ENCODE results near the gene IDH3G.
"Not testable (repeated sequence)": the region's sequence is repeated elsewhere in the genome, so short reads cannot be mapped to it uniquely, and the experiment has no call there.

IDH3G gene

DNA sequence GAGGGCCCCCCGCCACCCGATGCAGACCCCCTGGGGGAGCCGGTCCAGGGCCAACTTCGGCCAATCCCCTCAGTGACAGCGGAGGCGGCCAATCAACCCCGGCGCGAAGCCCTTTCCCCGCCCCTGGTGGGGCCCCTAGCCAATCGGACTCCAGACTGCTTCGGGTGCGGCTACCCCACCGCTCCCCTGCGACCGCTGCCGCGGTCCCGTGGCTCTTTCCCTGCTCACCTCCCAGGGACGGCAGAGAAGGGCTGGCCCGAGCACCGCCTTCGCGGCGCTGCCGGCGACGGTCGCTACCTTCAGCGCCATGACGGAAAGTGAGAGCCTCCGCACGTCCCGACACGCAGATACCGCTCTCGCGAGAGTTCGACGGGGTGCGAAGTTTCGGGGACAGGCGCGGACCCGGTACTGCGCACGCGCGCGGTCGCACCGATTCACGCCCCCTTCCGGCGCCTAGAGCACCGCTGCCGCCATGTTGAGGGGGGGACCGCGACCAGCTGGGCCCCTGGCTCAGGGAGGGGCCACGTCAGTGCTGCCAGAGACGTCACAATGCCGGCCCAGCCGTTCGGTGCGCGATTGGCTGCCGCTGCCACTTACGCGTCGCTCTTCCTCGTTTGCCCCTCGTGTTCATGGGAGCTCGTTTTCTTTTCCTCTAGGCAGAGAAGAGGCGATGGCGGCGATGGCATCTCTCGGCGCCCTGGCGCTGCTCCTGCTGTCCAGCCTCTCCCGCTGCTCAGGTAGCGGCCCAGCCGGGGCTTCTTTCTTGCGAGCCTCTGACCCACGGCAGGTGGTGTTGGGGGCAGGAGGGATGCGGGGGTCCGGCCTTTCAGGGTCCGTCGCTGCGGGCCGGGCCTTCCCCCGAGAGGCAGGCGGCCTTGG is at the start of gene IDH3G, which contains the start of gene SSR4:
Gene IDH3G, minus strand, starts transcription at position 358 of the 879 bp plus-strand sequence. Its CDS starts 49 bp downstream, at position 309.
Gene SSR4, plus strand, starts transcription at position 651 of the 879 bp plus-strand sequence. Its CDS starts 20 bp downstream, at position 671.
- peak; percentile 84 for FAIRE-seq
- DNase-seq (ENCODE audit: low spot score), result peak; percentile 98

DNA sequence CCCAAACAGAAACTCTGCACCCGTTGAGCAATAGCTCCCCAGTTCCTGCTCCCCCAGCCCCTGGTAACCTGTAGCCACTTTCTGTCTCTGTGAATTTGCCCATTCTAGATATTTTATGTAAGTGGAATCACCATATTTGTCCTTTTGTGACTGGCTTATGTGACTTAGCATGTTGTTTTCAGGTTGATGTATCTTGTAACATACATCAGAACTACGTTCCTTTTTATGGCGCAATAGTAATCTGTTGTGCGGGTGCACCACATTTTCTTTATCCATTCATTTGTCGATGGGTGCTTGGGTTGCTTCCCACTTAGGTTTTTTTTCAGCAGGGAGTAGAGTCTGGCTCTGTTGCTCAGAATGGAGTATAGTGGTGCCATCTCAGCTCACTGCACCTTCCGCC is 42.7 kb upstream of the IDH3G start:
- DNase-seq (ENCODE audit: low spot score) (no peak), FAIRE-seq (no peak)

DNA sequence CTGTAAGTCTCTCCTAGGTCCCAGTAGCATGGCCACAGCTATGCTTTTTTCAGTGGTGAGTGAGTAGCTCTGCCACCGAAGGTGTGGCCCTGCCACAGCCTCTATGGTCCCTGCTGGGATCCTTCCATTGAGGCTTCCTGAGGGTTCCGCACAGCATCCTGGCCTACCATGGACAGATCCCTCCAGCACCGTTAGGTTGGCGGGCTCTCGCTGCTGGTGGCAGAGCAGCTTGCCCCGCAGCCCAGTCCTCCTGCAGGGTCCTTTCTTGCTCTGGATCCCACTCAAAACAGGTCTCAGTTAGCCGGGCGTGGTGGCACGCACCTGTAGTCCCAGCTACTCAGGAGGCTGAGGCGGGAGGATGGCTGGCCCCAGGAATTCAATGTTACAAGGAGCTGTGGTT is 38.6 kb upstream of the IDH3G start:
- DNase-seq (ENCODE audit: low spot score) (no peak), FAIRE-seq (no peak)

DNA sequence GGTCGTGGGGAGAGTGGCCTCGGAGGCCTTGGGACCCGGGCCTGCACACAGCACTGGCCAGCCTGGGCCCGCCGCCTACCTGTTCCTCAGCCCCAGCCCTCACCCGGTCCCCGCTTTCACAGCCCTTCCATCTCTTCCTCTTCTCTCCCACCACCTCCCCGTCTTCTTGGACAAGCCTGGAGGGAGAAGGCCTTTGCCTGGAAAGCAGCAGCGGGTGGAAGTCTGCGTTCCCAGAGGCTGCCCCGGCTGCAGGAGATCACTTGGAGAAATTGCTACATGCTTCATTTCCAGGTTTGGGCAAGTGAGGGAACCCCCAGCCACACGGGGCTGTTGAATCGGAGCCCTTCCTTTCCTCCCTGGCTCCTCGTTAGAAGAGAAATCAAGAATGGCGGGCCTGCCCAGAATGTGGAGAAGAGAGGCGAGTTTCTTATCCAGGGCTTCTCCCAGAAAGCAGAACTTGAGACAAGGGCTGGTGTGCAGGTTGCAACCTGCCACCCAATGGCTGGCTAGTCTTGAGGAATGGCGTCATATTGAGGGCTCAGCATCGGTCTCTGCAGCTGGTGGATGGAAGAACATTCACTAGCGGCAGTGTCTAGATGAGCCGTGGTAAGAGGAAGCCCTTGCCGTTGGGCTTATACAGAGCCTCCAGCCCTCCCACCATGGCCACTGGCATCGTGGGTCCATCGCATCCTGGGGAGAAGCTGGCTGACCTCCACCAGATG is 37.4 kb upstream of the IDH3G start:
- DNase-seq (ENCODE audit: low spot score), result no peak
- no peak for FAIRE-seq

DNA sequence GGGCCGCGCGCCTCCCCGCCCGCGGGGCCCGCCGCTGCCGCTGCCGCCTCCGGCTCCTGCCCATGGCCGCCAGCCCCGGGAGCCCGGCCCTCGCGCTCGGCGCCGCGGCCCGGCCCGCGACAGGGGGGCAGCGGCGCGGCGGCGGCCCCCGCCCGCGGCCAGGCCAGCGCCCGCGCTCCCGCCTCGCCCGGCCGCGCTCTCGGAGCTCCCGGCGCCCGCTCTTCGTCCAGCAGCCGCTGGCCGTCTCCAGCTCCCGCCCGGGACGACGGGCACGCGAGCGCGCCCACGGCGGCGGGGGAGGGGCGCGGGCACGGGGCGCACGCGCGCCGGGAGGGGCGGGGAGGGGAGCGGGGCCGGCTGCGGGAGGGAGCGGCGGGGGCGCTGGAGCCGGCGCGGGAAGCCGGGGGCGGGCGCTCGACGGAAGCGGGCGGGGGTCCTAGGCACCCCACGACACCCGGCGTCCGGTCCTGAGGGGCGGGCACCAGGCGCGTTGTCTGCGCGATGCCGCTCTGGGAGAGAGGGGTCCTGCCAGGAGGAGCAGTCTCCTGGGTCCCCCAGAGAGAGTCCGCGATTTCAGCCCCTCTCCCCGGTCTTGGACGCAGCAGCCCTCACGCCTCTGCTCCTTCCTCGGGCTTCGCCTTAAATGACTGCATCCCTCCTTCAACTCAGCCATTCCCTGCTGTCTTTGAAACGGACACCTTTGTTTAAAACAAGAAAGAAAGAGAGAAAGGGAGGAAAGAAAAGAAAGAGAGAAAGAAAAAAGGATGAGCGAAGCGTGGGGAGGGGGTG is 36.7 kb upstream of the IDH3G start:
- no peak for FAIRE-seq
- DNase-seq (ENCODE audit: low spot score), result peak; percentile 38

DNA sequence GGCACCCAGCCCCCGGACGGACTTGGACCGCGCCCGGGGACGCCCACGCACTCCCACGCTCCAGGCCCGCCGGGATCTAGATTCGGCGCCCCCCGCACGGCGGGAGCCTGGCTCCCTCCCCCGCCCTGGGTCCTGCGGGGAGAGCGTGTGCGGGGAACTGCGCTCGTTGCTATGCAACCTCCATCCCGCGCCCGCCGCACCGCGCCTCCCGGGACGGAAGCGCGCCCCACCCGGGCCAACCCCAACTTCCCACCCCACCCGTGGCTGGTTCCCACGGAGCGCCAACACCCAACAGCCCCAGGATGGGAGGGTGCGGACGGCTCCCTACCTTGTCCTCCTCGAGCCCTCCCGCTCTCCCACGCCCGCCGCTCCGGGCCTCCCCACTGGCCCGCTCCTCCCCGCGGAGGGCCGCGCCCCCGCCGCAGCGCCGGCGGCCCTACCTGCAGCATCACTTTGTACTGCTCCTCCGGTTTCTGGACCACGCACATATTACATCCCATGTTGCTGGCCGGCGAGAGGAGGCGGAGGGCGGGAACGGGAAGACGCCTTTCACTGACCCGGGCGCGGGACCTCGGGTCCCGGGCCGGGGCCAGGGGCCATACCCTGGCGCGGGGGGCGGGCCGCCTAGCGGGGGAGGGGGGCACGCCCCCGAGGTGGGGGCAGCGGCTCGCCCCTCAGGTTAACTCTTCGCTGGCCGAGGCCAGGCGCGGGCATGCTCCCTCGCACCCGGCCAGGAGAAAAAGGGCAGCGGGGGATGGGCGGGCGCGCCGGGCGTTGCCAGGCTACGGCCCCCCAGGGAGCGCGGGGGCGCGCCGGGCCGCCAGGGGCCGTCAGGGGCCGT is 35.8 kb upstream of the IDH3G start, which contains the start of gene PDZD4:
Gene PDZD4, minus strand, starts transcription at position 746 of the 841 bp plus-strand sequence. Its CDS starts 246 bp downstream, at position 500.
- DNase-seq (ENCODE audit: low spot score) (peak; percentile 38), FAIRE-seq (no peak)

DNA sequence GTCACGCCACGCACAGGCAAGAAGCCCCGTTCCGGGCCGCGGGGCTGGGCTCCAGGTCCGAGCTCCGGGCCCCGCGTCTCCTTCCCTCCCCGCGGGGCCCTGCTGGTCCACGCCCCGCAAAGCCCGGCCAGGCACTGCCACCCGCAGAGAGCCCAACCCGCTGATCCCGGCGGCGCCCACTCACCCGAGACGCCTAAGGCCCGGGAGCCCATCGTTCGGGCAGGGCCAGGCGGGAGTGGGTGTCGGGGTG is 35.3 kb upstream of the IDH3G start:
- no peak for FAIRE-seq

DNA sequence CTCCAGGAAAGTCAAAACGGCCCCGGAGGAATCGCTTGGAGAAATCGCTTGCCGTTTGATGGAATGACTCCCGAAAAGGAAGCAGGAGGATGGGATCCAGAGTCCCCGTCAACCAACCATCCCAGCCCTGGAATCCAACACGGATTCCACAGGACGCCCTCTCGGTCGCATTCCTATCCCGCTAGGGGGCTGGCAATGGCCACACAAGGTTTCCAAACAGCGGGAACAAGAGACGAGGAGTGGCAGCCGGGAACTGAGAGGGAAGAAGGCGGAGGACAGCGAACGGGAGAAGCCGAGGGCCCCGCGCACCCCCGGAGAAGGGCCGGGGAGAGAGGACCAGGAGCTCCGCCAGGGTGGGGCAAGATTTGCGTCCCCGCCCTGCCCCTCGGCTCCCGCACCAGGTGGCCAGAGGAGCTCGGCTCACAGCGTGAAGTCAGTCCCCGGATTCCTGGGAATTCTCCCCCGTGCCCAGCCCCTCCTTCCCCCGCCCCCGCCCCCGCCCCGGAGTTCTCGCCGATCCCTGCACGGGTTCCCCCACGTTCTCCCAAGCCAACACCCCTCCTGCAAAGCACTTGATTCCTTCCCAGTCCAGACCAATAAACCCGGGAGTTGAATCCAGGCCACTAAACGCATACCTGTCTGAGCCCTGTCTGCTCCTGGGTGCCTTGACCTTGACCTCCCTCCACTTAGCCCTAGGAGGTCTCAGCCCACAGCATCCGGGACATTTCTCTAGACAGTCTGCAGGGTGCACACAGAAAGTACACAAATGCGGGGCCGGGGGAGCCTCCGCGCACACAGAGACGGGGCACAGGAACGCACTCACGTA is 34.8 kb upstream of the IDH3G start:
- FAIRE-seq (no peak), DNase-seq (ENCODE audit: low spot score) (peak; percentile 44)

More for the DNA sequence above, 35.3 kb upstream of the IDH3G start:
- DNase-seq (ENCODE audit: low spot score), result no peak

DNA sequence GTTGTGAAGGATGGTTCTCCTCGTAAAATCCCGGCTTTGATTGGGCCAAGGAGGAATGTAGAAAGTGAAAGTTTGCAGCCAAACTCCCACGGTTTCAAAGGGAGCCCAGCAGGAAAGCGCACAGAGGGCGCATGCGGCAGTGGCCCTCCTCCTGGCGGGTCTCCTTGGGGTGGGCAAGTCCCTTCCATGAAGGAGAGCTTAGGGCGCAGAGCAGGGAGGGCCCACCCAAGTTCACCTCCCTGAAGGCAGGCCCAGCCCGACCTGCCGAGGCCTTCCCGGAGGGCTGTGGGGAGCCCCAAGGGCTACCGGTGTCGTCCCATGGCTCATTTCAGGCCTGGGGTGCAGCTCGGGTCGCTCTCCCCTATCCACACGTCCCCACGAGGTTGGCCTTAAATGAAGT is 34.1 kb upstream of the IDH3G start:
- FAIRE-seq, result no peak
- no peak for DNase-seq (ENCODE audit: low spot score)

DNA sequence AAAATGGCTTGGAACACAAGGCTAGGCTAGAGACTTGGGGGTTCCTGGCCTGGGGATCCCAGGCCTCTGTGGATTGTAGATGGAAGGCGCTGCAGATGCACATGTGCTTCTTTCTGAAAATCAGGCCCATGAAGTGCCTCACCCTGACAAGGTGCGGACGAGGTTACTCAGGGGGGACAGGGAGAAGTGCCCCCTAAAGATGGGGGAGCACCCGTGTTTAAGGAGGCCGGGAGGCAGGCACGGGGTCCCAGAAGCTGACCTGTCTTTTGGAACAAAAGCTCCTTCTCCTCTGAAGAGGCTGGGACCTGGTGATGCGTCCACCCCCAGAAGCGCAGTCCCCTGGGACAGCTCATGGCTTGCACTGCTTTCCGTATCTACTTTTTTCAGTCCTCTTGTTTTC is 33.7 kb upstream of the IDH3G start:
- DNase-seq (ENCODE audit: low spot score), result no peak
- no peak for FAIRE-seq

DNA sequence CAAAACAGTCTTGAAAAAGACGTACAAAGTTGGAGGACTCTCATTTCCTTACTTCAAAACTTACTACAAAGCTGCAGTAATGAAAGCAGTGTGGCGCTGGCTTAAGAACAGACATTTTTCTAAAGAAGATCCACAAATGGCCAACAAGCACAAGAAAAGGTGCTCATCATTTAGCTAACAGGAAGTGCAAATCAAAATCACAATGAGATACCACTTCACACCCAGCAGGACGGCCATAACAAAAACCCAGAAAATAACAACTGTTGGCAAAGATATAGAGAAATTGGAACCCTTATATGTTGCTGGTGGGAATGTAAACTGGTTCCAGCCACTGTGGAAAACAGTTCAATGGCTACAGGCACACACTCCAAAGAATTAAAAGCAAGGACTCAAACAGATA is 32.8 kb upstream of the IDH3G start:
- DNase-seq (ENCODE audit: low spot score), result no peak
- no peak for FAIRE-seq

DNA sequence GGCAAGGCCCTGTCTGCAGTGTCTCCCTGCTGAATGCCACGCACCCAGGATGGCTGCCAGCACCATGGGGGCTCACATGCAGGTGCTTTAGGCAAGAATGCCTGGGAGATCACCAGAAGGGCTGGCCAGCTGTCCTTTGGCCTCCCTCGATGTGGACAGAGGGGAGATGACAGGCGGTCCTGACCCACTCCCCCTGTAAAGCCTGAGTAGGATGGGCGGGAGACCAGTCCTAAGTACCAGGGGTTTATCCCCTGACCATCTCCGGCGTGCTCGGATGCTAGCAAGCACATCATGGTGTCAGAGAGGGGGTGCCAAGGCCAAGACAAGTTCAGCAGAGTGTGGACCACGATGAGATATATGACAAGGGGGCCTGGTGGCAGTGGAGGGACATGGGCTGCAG is 30.9 kb upstream of the IDH3G start:
- no peak for FAIRE-seq
- no peak for DNase-seq (ENCODE audit: low spot score)

DNA sequence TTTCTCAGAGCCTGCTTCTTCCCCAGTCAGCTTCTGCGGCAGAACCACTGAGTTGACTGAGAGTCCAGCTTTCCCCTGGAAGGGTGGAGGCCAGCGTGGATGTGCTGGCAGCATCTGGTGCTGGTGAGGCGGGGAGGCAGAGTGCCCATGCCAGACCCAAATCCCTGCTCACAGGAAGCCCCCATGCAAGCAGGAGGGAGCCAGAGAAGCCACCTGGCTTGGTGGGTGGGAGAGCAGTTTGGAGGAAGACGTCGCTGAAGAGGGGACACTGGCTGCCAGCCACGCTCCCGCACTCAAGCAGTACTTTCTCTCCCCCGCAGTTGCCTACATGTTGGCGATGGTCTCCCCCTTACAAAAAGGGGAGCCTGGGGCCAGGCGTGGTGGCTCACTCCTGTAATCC is 30.2 kb upstream of the IDH3G start:
- DNase-seq (ENCODE audit: low spot score) (no peak), FAIRE-seq (no peak)

DNA sequence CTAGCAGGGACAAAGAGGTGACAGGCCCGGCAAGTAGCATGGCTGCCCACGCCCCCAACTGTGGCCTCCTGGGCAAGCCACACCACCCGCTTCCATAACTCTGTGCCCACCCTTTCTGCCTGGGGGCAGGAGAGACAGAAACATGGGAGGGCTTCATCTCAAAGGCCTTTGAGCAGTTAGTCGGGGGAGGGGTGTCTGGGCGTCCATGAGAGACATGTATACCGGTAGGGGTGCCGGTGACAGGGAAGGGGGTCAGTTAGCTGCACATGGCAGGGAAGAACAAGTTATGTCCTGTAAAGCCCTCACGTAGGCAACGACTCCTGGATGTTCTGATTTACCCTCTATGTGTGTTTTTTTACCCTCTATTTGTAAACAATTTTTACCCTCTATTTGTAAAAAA is 26.9 kb upstream of the IDH3G start:
- no peak for FAIRE-seq
- DNase-seq (ENCODE audit: low spot score), result no peak

DNA sequence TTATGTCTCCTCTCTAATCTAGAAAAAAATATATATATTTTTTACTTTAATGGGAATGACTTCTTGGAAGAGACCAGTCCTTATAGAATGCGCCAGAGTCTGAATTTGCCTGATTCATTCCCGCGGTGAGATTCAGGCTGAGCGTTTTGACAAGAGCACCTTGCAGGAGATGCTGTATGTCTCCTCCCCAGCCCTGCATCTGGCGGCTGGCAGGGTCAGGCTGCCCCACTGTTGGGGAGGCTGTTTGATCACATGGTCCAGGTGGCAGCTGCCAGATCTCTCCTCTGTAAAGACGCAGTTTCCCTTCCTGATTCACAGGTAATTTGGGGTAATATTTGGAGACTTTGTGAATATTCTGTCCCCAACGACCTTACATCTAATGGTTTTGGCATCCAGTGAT is 26.4 kb upstream of the IDH3G start:
- no peak for FAIRE-seq
- DNase-seq (ENCODE audit: low spot score), result no peak

DNA sequence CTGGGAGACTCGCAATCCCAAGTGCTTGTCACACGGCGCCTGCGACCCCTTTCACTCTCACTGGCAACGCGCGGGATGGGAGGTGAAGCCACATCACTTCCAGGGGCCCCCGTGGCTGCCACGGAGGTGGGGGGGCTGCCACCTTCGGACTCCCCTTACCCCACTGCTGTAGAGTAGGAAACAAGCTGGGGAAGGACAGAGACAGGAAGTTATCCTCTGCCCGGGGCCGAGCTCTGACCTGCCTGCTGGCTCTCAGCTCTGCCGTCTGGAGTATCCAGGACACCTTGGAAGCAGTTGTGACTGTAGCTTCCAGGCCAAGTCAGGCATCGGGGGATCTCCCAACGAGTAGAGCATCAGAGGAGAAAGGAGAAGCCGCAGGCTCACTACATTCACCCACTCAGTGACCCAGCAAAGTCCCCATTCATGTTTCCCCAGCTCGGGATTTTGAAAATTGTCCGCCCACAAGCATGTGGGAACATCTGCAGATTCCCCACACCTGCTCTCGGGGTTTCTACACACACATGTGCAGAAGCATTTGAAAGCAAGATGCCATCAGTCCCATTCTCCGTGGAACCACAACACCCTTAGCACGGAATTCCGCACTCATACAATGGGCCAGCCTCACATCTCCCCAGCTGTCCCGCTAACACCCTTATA is 25.3 kb upstream of the IDH3G start:
- FAIRE-seq, result no peak
- no peak for DNase-seq (ENCODE audit: low spot score)

DNA sequence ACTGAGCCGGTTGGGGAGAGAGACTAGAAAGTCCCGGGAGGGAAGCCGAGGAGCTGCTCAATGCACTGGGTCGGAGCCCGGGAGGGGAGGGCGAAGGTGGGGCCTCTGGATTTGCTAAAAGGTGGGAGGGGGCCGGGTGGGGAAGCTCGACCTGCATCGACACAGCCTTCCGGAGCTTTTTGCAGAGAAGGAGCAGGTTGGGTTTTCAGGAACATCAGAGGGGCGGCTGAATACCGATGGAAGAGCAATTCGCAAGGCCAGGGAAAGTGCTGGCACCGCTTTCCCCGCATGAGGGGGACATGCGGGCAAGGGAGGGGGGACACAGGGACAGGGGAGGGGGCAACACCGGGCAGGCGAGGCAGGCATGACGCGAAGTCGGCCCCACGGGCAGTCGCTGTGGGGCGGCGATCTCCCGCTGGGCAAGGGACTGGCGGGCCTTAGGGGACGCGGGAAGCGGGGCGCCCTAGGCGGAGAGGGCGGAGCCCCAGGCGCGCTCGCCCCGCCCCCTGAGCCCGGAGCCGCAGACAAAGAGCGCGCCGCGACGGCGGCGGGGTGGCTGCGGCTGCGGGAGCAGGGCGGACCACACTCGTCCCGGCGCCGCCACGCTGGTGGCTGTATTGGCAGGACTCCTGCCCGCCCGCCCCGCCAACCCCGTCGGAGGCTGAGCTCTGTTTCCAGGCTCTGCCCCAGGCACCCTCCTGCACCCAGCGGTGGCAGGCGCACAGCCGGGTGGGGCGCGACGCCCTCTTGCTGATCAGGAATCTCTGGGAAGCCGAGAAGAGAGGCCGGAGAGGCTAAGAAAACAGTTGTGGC is 24.6 kb upstream of the IDH3G start:
- DNase-seq (ENCODE audit: low spot score) (peak; percentile 46), FAIRE-seq (no peak)

DNA sequence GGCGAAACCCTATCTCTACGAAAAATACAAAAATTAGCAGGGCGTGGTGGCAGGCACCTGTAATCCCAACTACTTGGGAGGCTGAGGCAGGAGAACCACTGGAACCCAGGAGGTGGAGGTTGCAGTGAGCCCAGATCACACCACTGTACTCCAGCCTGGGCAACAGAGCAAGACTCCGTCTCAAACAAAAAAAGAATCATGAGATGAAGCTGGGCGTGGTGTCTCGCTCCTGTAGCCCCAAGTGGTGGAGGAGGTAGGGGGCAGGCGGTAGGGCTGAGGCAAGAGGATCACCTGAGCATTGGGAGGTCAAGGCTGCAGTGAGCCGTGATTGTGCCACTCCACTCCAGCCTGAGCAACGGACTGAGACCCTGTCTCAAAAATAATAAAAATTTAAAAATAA is 23.9 kb upstream of the IDH3G start:
- FAIRE-seq; DNase-seq (ENCODE audit: low spot score): not testable (repeated sequence)
